Measurements from ENCODE around the gene LENG9.

DNA sequence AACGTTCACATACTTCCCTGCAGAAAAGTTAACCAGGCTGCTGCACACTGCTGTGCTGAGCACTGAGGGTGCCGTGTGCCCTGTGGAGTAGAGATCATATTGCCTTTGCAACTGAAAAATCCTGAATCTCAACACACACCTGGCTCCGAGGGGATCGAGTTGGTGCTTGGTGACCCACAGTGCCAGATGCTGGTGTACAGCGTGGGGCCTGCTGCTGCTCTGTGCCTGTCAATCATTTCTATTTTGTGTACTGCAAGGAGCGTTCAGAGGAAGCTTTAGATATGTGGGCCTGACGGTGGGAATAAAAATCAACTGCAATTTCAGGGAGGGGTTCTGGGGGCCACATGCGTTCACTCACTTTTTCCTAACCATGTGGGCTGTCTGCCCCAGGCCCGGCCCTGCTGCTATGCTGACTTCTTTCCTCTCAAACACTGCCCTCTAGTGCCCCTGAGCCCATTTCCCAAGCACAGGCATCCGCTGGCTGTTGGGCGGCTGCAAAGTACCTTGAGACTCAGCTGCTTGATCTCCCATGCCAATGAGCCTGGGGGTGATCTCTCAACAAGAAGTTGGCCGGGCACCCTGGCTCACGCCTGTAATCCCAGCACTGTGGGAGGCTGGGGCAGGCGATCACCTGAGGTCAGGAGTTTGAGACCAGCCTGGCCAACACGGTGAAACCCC, 24.3 kb downstream of the LENG9 start:
- TF ChIP-seq, protein P1, sequence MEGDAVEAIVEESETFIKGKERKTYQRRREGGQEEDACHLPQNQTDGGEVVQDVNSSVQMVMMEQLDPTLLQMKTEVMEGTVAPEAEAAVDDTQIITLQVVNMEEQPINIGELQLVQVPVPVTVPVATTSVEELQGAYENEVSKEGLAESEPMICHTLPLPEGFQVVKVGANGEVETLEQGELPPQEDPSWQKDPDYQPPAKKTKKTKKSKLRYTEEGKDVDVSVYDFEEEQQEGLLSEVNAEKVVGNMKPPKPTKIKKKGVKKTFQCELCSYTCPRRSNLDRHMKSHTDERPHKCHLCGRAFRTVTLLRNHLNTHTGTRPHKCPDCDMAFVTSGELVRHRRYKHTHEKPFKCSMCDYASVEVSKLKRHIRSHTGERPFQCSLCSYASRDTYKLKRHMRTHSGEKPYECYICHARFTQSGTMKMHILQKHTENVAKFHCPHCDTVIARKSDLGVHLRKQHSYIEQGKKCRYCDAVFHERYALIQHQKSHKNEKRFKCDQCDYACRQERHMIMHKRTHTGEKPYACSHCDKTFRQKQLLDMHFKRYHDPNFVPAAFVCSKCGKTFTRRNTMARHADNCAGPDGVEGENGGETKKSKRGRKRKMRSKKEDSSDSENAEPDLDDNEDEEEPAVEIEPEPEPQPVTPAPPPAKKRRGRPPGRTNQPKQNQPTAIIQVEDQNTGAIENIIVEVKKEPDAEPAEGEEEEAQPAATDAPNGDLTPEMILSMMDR (IDR thresholded peaks at IDR 0.05 in 4 of 5, conservative IDR thresholded peaks at IDR 0.05 in 1 of 5), result no peak
- TF ChIP-seq POLR2A (IDR thresholded peaks at IDR 0.05), result no peak

Measured in gastrocnemius medialis (tissue), 4 donors.